ENCODE data around the gene NLRP5. TPM values are rescaled to one million over a fixed set of nuclear protein-coding genes. Genes with fewer than 3 reads are reported as not detected.
"Not testable (repeated sequence)": the region's sequence is repeated elsewhere in the genome, so short reads cannot be mapped to it uniquely, and the experiment has no call there.

NLRP5 gene
- not detected in 2 replicates for total RNA-seq (ENCODE audit: low replicate concordance)

DNA sequence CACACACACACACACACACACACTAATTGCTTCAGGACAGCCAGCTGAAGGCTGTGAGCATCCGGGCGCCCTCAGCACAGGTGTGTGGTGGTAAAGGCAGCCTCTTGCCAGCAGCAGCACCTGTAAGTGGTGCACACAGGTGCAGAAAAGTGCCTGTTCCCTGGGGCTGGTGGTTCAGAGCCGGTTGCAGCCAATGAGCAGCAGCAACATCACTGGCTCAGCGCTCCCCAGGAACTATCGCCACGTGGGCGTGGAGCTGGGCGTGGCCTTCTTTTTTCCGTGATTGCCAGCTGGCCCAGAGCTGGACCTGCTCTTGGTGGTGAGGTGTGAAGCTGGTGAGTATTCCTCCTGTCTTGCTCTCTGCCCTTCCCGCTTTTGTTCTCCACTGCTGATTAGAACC lies at the start of gene NLRP5:
TSS of gene NLRP5 (plus strand) at position 289 of the 400 bp plus-strand sequence.
- no peaks in the 10 kb centered on the region for H3K36me3 Mint-ChIP-seq
- TF ChIP-seq CTCF (IDR thresholded peaks at IDR 0.05): no peak
- TF ChIP-seq EZH2phosphoT487 (IDR thresholded peaks at IDR 0.05): no peak
- TF ChIP-seq EZH2 (IDR thresholded peaks at IDR 0.05): no peak

DNA sequence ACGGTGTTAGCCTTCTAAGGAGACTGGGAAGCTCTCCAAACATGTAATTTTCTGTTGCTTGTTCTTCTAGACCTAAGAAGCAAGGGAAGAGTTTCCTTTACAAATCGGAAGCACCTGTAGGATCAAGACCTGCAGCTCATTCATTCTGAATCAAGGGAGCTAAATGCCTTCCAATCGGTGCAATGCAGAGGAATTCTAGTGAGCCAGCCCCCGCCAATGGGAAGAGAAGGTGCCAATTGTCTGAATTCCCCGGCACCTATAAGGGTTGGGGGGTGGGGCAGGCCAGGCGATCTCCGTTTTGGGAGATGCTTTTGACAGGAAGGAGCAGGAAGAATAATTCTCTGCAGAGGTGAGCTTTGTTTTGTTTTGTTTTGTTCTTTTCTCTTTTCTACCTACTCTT lies 47.4 kb upstream of the NLRP5 start:
- Histone ChIP-seq H3K9ac (no peak overlapping the region), H2AFZ (replicated peaks) (no peak overlapping the region), H3K4me2 (no peak overlapping the region), H3K79me2 (ENCODE audit: low read depth) (no peaks in the 10 kb centered on the region), H3K27me3 (no peaks in the 10 kb centered on the region), H3F3A (ENCODE audit: low read depth) (no peaks in the 10 kb centered on the region), H4K20me1 (ENCODE audit: low read depth) (no peaks in the 10 kb centered on the region), H3K4me1 (no peaks in the 10 kb centered on the region), H3K9me3 (ENCODE audit: low read depth) (peaks cover 2% of the 10 kb centered on the region), H3K27ac (no peak overlapping the region), H3K4me3 (no peak overlapping the region), H3K36me3 (no peaks in the 10 kb centered on the region)
- DNase-seq (ENCODE audit: low spot score): no peak
- H3K9me3 Mint-ChIP-seq: peaks cover 64% of the 10 kb centered on the region
- no peak overlapping the region for H3K4me3 Mint-ChIP-seq
- no peaks in the 10 kb centered on the region for H3K36me3 Mint-ChIP-seq
- no peaks in the 10 kb centered on the region for H3K4me1 Mint-ChIP-seq
- TF ChIP-seq EZH2phosphoT487 (IDR thresholded peaks at IDR 0.05) (no peak), CTCF (IDR thresholded peaks at IDR 0.05) (no peak), EZH2 (IDR thresholded peaks at IDR 0.05) (no peak)
- H3K27me3 Mint-ChIP-seq (ENCODE audit: insufficient read depth, low read depth): peaks cover 9% of the 10 kb centered on the region
- H3K27ac Mint-ChIP-seq: no peak overlapping the region

More for the DNA sequence above, at the start of gene NLRP5:
- no peaks in the 10 kb centered on the region for H3K4me1 Mint-ChIP-seq
- no peak within 1 kb of the TSS for H3K4me2 ChIP-seq
- H3K27me3 Mint-ChIP-seq (ENCODE audit: insufficient read depth, low read depth): no peaks in the 10 kb centered on the region
- no peak within 1 kb of the TSS for H3K4me3 ChIP-seq
- no peaks in the 10 kb centered on the region for H3K79me2 ChIP-seq (ENCODE audit: low read depth)
- no peak within 1 kb of the TSS for H2AFZ ChIP-seq (replicated peaks)
- no peak within 1 kb of the TSS for H3K9ac ChIP-seq
- H3K27ac ChIP-seq: no peak within 1 kb of the TSS
- H3K27me3 ChIP-seq: no peaks in the 10 kb centered on the region
- H3K36me3 ChIP-seq: no peaks in the 10 kb centered on the region
- H3F3A ChIP-seq (ENCODE audit: low read depth): no peaks in the 10 kb centered on the region
- peaks cover 9% of the 10 kb centered on the region for H3K9me3 ChIP-seq (ENCODE audit: low read depth)
- H3K4me3 Mint-ChIP-seq: no peak within 1 kb of the TSS
- no peak within 1 kb of the TSS for H3K27ac Mint-ChIP-seq
- no peaks in the 10 kb centered on the region for H4K20me1 ChIP-seq (ENCODE audit: low read depth)
- H3K4me1 ChIP-seq: no peaks in the 10 kb centered on the region
- DNase-seq (ENCODE audit: low spot score): no peak
- peaks cover 38% of the 10 kb centered on the region for H3K9me3 Mint-ChIP-seq

- no peak for TF ChIP-seq EZH2phosphoT487 (IDR thresholded peaks at IDR 0.05)
- H3K4me1 Mint-ChIP-seq: no peaks in the 10 kb centered on the region
- H3K4me3 Mint-ChIP-seq: no peak overlapping the region
- Histone ChIP-seq H3K27me3 (no peaks in the 10 kb centered on the region), H3F3A (ENCODE audit: low read depth) (no peaks in the 10 kb centered on the region), H3K4me2 (no peak overlapping the region), H3K9ac (no peak overlapping the region), H3K9me3 (ENCODE audit: low read depth) (no peaks in the 10 kb centered on the region), H3K4me3 (no peak overlapping the region), H2AFZ (replicated peaks) (no peak overlapping the region), H3K27ac (no peak overlapping the region), H3K36me3 (no peaks in the 10 kb centered on the region), H3K79me2 (ENCODE audit: low read depth) (no peaks in the 10 kb centered on the region), H4K20me1 (ENCODE audit: low read depth) (no peaks in the 10 kb centered on the region), H3K4me1 (no peaks in the 10 kb centered on the region)
- H3K27ac Mint-ChIP-seq: no peak overlapping the region
- H3K36me3 Mint-ChIP-seq: no peaks in the 10 kb centered on the region
- no peak for DNase-seq (ENCODE audit: low spot score)
- H3K9me3 Mint-ChIP-seq: peaks cover 61% of the 10 kb centered on the region
- H3K27me3 Mint-ChIP-seq (ENCODE audit: insufficient read depth, low read depth): peaks cover 9% of the 10 kb centered on the region
These were observed 46.3 kb upstream of the NLRP5 start for GRCh38 chr19:55940306-55940705.

DNA sequence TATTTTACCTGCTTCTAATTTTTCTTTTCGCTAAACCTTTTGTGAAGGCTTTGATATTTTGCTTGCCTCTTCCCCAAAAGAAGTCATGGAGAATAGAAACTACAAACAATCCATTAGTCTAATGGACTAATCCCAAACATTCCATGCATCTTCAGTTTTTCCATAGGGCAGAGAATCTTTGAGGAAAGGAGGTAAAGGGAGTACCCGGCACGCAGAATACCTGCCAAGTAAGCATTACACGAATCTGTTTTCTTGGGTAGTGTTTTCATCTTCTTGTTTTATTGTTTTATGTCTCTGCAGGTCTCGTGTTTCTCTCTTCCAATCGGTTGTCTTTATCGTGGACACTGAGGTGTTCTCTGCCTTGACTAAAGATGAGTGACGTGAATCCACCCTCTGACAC lies 39.0 kb upstream of the NLRP5 start, which contains the start of gene NLRP8:
TSS of gene NLRP8 (plus strand) at position 301 of the 400 bp plus-strand sequence.
- H3K4me1 Mint-ChIP-seq: no peaks in the 10 kb centered on the region
- Histone ChIP-seq H4K20me1 (ENCODE audit: low read depth) (no peaks in the 10 kb centered on the region), H3K4me1 (no peaks in the 10 kb centered on the region), H3K4me3 (no peak within 1 kb of the TSS), H3K27me3 (no peaks in the 10 kb centered on the region), H3K9me3 (ENCODE audit: low read depth) (no peaks in the 10 kb centered on the region), H2AFZ (replicated peaks) (no peak within 1 kb of the TSS), H3K36me3 (no peaks in the 10 kb centered on the region), H3K27ac (no peak within 1 kb of the TSS), H3K9ac (no peak within 1 kb of the TSS), H3F3A (ENCODE audit: low read depth) (no peaks in the 10 kb centered on the region), H3K4me2 (no peak within 1 kb of the TSS), H3K79me2 (ENCODE audit: low read depth) (no peaks in the 10 kb centered on the region)
- TF ChIP-seq EZH2 (IDR thresholded peaks at IDR 0.05) (no peak), CTCF (IDR thresholded peaks at IDR 0.05) (no peak), EZH2phosphoT487 (IDR thresholded peaks at IDR 0.05) (no peak)
- H3K27me3 Mint-ChIP-seq (ENCODE audit: insufficient read depth, low read depth): peaks cover 2% of the 10 kb centered on the region
- H3K27ac Mint-ChIP-seq: no peak within 1 kb of the TSS
- no peak within 1 kb of the TSS for H3K4me3 Mint-ChIP-seq
- no peaks in the 10 kb centered on the region for H3K36me3 Mint-ChIP-seq
- peaks cover 54% of the 10 kb centered on the region for H3K9me3 Mint-ChIP-seq
- no peak for DNase-seq (ENCODE audit: low spot score)

DNA sequence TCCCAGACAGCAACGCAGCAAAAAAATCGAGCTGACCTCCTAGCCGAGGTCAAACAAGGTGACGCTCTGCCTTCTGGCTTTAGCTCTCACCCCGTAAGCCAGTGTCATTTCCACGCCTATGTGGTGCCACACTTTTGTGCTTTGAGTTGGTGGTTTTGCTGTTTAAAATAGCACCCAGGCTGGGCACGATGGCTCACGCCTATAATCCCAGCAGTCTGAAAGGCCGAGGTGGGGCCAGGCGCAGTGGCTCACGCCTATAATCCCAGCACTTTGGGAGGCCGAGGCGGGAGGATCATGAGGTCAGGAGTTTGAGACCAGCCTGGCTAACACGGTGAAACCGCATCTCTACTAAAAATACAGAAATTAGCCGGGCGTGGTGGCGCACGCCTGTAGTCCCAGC lies 36.0 kb upstream of the NLRP5 start:
- peak overlapping the region; percentile 37 for H3K27ac Mint-ChIP-seq
- H3K4me1 Mint-ChIP-seq; H3K27me3 Mint-ChIP-seq (ENCODE audit: insufficient read depth, low read depth): not testable (repeated sequence)

More for the DNA sequence above, 36.0 kb upstream of the NLRP5 start:
- not testable (repeated sequence) for H3K4me2 ChIP-seq; H3K79me2 ChIP-seq (ENCODE audit: low read depth); H3K4me3 Mint-ChIP-seq; DNase-seq (ENCODE audit: low spot score); H3K27ac ChIP-seq; H2AFZ ChIP-seq (replicated peaks); H3K9ac ChIP-seq; H3K27me3 ChIP-seq; H3K4me3 ChIP-seq; H3K9me3 ChIP-seq (ENCODE audit: low read depth); H3K36me3 ChIP-seq; H4K20me1 ChIP-seq (ENCODE audit: low read depth); H3F3A ChIP-seq (ENCODE audit: low read depth); H3K4me1 ChIP-seq; H3K36me3 Mint-ChIP-seq
- peaks cover 44% of the 10 kb centered on the region for H3K9me3 Mint-ChIP-seq
